ENCODE results near the gene KCNQ1. TPM values are rescaled to one million over a fixed set of nuclear protein-coding genes. Genes with fewer than 3 reads are reported as not detected.

Gene KCNQ1
- total RNA-seq, 2 donors from 2014 or later = 18.6 to 25.5 TPM

DNA sequence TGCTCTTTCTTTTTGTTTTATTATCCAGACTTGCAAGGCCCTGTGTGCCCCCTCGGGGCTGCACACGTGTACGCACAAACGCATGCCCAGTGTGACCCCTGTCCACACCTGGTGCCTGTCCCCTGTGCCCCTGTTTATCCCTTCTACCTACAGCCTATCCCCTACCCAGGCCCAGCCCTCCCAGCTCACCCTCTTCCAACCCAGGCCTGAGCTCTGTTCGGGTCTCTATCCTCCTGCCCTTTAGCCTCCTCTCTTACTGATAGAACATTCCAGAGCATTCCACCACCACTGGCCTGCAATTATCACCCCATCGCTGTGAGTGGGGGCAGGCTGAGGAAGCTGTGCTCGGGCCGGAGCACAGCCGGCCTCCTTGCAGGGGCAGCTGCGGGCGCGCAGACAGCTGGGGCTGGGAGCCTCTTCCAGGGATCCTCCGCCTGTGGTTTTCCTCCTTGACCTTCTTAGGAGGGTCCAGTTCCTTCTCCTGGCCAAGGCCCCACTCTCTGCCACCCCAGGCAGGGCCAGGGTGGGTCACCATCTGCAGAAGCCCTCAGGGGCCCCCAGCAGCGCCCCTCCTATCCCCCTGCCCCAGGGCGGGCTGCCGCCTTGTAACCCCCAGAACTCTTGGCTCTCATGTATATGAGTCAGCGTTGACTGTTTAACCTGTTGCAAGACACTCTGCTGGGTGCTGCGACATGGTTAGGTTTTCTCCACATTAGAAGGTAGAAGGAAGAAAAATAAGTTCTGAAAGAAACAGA lies 296.7 kb downstream of the KCNQ1 start:
- H3K4me1 Mint-ChIP-seq = peaks cover 6% of the 10 kb centered on the region
- no peak overlapping the region for H3K27ac Mint-ChIP-seq
- ATAC-seq (no peak), DNase-seq (no peak)
- H3K27me3 Mint-ChIP-seq = no peaks in the 10 kb centered on the region
- no peaks in the 10 kb centered on the region for H3K9me3 ChIP-seq (ENCODE audit: control insufficient read depth, low read length, poor library complexity, severe bottlenecking)
- no peak overlapping the region for H3K4me3 Mint-ChIP-seq
- H3K36me3 Mint-ChIP-seq (ENCODE audit: low read depth) = no peaks in the 10 kb centered on the region

DNA sequence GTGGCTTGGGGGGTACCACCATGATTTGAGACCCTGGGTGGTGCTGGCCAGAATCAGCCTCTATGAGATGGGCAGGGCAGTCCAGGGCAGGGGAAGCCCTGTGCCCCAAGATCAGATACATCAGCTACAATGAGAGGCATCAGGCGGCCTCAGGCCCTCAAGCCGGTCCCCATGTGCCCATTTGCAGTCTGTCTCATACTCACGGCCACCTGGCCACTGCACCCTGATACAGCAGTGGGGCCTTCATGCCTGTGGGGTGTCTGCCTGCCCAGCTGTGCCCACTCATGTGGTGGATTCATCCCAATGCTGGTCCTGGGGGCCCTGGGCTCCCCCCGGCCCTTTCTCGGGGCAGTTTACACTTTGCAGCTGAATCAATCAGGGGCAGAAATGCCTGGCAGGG lies 297.4 kb downstream of the KCNQ1 start:
- H3K4me1 Mint-ChIP-seq = peaks cover 6% of the 10 kb centered on the region
- ATAC-seq = no peak
- no peaks in the 10 kb centered on the region for H3K27me3 Mint-ChIP-seq
- peak in 1 of 3 donors; percentile 7 for DNase-seq
- no peaks in the 10 kb centered on the region for H3K9me3 ChIP-seq (ENCODE audit: control insufficient read depth, low read length, poor library complexity, severe bottlenecking)
- H3K36me3 Mint-ChIP-seq (ENCODE audit: low read depth) = no peaks in the 10 kb centered on the region
- no peak overlapping the region for H3K27ac Mint-ChIP-seq
- H3K4me3 Mint-ChIP-seq = no peak overlapping the region

DNA sequence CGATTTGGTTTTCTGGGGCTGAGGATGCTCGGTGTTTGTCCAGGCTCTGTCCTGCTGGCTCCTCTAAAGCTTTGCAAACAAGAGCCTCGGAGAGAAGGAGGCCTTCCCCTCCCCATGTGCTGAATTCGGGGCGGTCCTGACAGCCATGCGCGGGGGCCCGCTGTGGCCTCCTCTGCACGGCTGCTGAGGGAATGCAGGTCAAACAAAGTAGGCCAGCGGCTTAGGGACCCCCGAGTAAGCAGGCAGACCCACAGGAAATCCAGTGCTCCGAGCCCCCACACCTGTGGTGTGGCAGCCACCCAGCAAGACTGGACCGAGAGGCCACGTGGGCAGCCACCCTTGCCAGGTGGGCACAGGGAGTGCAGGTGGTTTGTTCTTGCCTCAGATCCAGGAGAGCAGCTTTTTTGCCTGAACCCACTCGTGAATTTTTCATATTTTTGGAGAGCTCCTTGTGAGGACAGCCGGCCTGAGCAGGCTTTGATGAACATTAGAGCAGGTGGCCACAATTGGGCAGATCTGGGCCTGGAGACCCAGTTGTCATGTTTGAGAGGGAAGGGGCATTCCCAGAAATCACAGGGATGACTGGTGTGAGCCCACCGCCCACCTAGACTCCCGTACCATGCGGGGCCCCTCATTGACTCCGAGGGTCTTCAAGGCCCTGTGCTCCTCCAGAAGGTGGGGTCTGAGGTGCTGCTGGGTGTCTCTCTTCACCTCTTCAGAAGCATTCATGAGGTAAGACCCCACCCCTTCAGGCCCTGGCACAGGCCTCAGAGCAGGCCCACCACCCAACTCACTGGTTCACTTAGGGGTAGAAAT lies 298.0 kb downstream of the KCNQ1 start:
- Mint-ChIP-seq H3K27me3 (no peaks in the 10 kb centered on the region), H3K27ac (no peak overlapping the region), H3K36me3 (ENCODE audit: low read depth) (no peaks in the 10 kb centered on the region), H3K4me1 (peaks cover 7% of the 10 kb centered on the region), H3K4me3 (no peak overlapping the region)
- DNase-seq (peak in 1 of 3 donors; percentile 4), ATAC-seq (no peak)
- H3K9me3 ChIP-seq (ENCODE audit: control insufficient read depth, low read length, poor library complexity, severe bottlenecking) = no peaks in the 10 kb centered on the region

DNA sequence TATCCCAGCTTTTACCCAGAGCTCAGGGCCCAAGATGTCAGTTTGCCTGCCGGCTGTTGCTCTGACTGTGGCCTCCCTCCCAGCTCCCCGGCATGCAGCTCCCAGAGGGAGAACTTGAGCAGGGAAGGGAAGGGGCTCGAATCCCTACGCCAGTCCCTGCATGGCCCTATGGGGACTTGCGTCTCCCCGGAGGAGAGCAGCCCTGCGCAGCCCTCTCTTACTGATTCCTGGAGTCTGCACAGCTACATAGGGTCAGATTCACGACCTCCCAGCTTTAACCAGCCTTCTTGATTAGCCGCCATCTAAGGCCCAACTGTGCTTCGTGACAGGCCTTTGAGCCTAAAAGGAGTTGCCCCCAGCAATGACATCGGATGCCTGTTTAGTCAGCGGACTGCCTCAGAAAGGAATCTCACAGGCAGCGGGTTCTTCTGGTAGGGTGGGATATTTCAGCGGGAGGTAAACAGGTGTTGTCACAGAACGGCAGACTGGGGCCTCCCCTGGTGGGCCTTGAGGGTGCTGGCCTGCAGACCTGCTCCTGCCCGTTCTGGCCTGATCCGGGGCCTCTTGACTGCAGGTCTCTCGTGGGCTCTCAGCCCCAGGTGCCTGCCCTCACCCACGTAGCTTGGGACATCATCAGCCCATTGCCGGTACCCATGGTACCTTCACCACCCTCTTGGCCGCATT lies 298.8 kb downstream of the KCNQ1 start:
- H3K36me3 Mint-ChIP-seq (ENCODE audit: low read depth) = no peaks in the 10 kb centered on the region
- no peak overlapping the region for H3K4me3 Mint-ChIP-seq
- ATAC-seq (no peak), DNase-seq (peak in 1 of 3 donors; percentile 7)
- no peak overlapping the region for H3K27ac Mint-ChIP-seq
- H3K9me3 ChIP-seq (ENCODE audit: control insufficient read depth, low read length, poor library complexity, severe bottlenecking) = no peaks in the 10 kb centered on the region
- H3K27me3 Mint-ChIP-seq = no peaks in the 10 kb centered on the region
- H3K4me1 Mint-ChIP-seq = peaks cover 6% of the 10 kb centered on the region

DNA sequence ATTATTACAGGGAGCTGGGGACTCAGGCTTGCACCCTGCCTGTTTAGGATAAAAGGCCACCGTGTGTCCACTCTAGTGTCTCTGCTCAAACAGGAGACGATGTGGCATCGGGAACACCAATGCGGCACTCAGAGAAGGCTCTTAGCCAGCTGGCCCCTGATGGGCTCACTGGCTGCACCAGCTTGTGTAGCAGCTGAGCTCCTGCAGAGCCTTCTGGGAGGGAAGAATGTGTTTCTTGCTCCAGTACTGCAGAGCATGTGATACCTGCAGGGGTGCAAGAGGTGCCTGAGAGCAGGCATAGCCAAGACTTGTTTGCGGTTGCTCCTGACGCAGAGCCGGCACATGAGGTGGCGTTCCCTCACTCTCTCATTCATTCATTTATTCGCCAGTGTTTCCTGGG lies 299.4 kb downstream of the KCNQ1 start:
- no peak for ATAC-seq
- Mint-ChIP-seq H3K36me3 (ENCODE audit: low read depth) (no peaks in the 10 kb centered on the region), H3K27ac (no peak overlapping the region), H3K4me3 (no peak overlapping the region), H3K27me3 (no peaks in the 10 kb centered on the region), H3K4me1 (peaks cover 8% of the 10 kb centered on the region)
- H3K9me3 ChIP-seq (ENCODE audit: control insufficient read depth, low read length, poor library complexity, severe bottlenecking) = no peaks in the 10 kb centered on the region
- no peak for DNase-seq

DNA sequence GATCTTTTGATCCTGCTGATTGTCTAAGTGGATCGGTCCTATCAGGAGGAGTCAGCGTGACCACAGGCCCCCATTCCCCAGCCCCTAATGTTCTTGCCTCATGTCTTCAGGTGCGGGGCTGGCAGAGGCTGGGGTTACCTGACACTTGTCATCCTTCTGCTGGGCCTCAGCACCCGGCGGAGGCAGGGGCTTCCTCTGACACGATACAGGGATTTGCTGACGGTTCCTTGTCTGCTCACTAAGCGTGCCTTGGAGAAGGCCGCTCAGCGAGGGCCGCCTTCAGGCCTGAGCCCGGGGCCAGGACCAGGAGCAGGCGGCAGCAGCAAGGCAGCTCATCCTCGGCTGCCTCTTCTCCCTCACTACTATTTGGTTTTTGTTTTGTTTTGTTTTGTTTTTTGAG lies 300.7 kb downstream of the KCNQ1 start:
- DNase-seq (no peak), ATAC-seq (no peak)
- H3K27ac Mint-ChIP-seq = no peak overlapping the region
- H3K36me3 Mint-ChIP-seq (ENCODE audit: low read depth) = no peaks in the 10 kb centered on the region
- H3K4me1 Mint-ChIP-seq = peaks cover 9% of the 10 kb centered on the region
- H3K9me3 ChIP-seq (ENCODE audit: control insufficient read depth, low read length, poor library complexity, severe bottlenecking) = no peaks in the 10 kb centered on the region
- no peak overlapping the region for H3K4me3 Mint-ChIP-seq
- H3K27me3 Mint-ChIP-seq = no peaks in the 10 kb centered on the region

DNA sequence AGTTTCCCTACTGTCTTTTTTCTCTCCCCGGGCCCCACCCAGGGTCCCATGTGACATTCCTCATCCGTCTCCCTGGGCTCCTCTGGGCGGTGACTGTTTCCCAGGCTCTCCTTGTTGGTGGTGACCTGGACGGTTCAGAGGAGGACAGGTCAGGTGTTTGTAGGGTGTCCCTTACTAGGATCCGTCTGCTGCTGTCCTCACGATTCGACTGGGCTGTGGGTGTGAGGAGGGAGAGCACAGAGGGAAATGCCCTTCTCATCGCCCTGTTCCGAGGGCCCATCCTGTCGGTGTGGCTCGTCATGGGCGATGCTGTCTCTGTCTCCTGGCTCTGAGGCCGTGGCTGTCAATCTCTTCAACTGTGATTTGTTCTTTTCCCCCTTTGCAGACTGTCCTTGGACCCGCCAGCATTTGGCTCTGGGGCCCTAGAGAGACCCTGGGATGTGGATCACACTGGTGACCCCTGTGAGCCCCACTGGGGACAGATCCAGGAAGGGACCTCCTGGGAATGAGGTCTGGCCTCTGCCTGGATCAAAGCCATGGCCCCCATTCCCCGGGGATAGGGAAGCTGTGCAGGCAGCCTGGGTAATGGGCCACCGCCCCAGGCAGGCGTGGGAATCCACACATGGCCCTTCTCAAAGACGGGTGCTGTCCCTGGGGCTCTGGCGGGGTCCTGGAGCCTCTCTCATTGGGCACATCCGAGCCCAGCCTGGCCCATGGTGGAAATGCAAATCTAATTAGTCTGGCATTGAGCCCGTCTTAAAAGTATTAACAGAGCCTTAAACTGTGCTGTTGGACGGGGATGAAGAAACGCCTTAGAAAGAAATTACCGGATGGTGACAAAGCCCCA lies 301.8 kb downstream of the KCNQ1 start:
- H3K4me1 Mint-ChIP-seq = peaks cover 9% of the 10 kb centered on the region
- no peak overlapping the region for H3K4me3 Mint-ChIP-seq
- ATAC-seq (no peak), DNase-seq (no peak)
- no peaks in the 10 kb centered on the region for H3K9me3 ChIP-seq (ENCODE audit: control insufficient read depth, low read length, poor library complexity, severe bottlenecking)
- no peaks in the 10 kb centered on the region for H3K36me3 Mint-ChIP-seq (ENCODE audit: low read depth)
- no peak overlapping the region for H3K27ac Mint-ChIP-seq
- no peaks in the 10 kb centered on the region for H3K27me3 Mint-ChIP-seq

DNA sequence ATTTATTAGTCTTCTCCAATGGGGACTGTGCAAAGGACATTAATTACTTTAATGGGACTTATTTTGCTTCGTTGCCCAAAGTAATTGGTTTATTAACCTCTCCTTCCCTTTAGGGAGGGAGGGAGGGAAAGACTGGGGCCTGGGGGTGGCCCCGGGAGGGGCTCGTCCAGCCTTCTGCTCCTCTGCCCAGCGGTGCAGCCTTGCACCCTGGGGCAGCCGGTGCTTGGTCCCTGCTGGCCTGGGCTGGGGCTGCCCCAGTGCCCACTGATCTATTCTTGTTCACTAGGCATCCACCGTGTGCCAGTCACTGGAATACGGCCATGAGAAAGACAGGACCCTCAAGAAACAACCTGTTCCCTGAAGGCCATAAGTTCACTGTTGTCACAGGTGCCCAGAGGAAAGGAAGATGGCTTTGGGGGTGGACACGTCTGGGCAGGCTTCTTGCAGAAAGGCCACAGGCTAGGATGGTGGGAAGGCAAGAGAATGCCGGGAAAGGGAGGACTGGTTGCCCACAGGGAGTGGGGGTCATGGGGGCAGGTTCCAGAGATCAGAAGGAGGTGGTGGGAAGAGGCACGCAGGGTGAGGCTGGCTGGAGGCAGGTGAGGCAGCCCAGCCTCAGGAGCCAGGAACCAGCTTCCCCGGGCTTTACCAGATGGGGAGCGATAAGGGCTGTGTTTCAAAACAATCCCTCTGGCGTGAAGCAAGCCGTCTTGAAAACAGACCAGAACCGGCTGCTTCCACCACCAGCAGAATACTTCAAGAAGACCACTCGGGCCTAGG lies 302.6 kb downstream of the KCNQ1 start:
- ATAC-seq = no peak
- no peaks in the 10 kb centered on the region for H3K9me3 ChIP-seq (ENCODE audit: control insufficient read depth, low read length, poor library complexity, severe bottlenecking)
- H3K4me3 Mint-ChIP-seq = no peak overlapping the region
- H3K27ac Mint-ChIP-seq = no peak overlapping the region
- no peak for DNase-seq
- H3K4me1 Mint-ChIP-seq = peaks cover 9% of the 10 kb centered on the region
- no peaks in the 10 kb centered on the region for H3K27me3 Mint-ChIP-seq
- H3K36me3 Mint-ChIP-seq (ENCODE audit: low read depth) = no peaks in the 10 kb centered on the region

DNA sequence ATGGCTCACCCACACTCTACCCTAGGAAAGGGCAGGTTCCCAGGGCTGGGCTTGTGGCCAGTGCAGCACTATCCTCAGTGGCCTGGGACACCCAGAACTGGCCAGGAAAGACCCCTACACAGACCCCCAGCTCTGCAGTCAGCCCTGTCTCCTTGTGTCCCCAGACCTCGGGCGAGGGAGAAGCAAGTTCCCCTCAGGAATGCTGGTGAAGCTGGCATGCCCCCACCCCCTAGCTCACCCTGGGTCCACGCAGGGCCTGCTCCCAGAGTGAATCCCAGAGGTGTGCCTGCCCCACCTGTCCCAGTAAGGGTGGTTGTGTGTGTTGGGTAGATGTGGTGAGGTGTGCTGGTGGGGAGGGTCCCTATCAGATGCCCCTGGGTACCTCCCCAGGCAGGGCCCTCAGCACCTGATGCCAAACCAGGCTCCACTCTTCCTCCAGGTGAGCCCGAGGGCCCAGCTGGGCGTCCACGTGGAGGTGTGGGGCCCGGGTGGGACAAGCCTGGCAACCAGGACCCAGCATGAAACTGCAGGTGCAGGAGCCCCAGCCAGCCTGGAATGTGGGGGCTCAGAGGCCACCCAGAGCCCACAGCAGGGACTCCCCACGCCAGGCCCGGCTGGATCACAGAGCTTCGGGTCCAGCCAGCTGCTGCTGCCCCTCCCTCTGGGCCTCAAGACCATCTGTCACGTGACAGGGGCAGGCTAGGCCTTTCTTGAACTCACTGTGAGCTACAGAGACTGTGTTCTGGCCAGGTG lies 303.4 kb downstream of the KCNQ1 start:
- peaks cover 9% of the 10 kb centered on the region for H3K4me1 Mint-ChIP-seq
- no peaks in the 10 kb centered on the region for H3K36me3 Mint-ChIP-seq (ENCODE audit: low read depth)
- DNase-seq = peak in 1 of 3 donors; percentile 8
- H3K27ac Mint-ChIP-seq = peak overlapping the region; percentile 54
- no peak for ATAC-seq
- no peaks in the 10 kb centered on the region for H3K9me3 ChIP-seq (ENCODE audit: control insufficient read depth, low read length, poor library complexity, severe bottlenecking)
- H3K27me3 Mint-ChIP-seq = no peaks in the 10 kb centered on the region
- H3K4me3 Mint-ChIP-seq = no peak overlapping the region

DNA sequence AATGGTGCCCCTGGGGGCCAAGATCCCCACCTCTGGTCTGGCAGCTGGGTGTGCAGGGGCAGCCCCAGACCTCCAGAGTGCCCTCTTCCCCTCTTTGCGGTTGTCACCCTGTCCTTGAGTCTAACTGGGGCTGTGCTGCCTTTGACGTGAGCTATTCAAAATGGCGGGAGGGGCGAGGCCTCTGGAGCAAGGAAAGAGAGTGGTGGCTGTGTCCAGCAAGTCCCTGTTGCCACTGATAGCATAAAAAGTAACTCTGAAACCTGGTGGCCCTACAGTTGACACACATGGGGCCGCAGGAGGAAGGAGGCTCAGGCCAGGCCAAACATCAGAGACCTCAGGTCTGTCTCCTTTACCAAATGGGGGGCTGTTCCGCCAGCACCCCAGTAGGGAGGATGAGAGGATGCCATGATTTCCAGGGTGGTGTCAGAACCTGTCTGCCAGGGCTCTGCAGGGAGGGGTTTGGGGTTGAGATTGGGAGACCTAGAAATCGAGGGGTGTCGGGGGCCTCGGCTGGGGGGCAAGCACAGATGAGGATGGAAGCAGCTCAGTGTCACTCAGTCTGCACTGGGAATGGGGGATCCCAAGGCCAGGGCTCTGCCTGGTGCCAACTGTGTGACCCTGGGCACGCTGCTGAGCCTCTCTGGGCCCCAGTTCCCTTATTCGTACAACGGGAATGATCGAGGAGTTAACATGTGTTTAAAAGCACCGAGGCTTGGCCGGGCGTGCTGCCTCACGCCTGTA lies 304.2 kb downstream of the KCNQ1 start:
- Mint-ChIP-seq H3K27ac (peak overlapping the region; percentile 54), H3K4me1 (peaks cover 9% of the 10 kb centered on the region), H3K27me3 (no peaks in the 10 kb centered on the region), H3K4me3 (no peak overlapping the region), H3K36me3 (ENCODE audit: low read depth) (no peaks in the 10 kb centered on the region)
- no peaks in the 10 kb centered on the region for H3K9me3 ChIP-seq (ENCODE audit: control insufficient read depth, low read length, poor library complexity, severe bottlenecking)
- DNase-seq = no peak
- no peak for ATAC-seq

DNA sequence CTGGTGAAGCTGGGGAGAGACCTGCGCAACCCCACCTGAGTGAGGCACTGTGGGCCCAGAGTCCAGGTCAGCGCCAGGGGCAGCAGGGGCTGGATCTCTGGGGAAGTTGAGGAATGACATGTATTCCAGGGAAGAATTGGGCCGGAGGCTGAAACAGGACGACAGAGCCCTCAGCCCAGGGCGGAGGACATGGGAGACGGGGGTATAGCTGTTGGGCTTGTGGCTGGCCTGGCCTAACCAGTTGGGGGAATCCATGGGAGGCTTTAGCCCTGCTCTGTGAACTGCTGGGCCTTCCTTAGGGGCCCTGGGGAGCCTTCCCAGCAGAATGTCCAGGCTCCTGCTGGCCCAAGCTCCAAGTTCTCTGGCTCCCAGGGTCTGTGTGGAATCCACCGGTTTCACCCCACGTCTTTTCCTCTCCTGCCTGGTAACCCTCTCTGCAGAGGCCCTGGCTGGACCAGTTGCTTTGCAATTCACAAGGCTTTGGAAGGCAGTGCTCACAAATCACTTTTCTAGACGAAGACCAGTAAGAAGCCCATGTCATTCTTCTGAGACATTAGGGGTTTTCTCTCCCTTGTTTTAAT lies 305.4 kb downstream of the KCNQ1 start:
- ATAC-seq = no peak
- H3K9me3 ChIP-seq (ENCODE audit: control insufficient read depth, low read length, poor library complexity, severe bottlenecking) = no peaks in the 10 kb centered on the region
- H3K27ac Mint-ChIP-seq = no peak overlapping the region
- peaks cover 9% of the 10 kb centered on the region for H3K4me1 Mint-ChIP-seq
- no peaks in the 10 kb centered on the region for H3K36me3 Mint-ChIP-seq (ENCODE audit: low read depth)
- H3K27me3 Mint-ChIP-seq = no peaks in the 10 kb centered on the region
- no peak overlapping the region for H3K4me3 Mint-ChIP-seq
- DNase-seq = no peak
